WTC11 (cell line): ENCODE results near the gene ZBTB7B. TPM values are rescaled to one million over a fixed set of nuclear protein-coding genes. Genes with fewer than 3 reads are reported as not detected.
A peak's percentile ranks its signal among the peaks of the same experiment; 100 is the strongest.

Experiments
- ATF1 ChIP-seq: sonication (generic); formaldehyde crosslinking; IDR thresholded peaks from 2 replicates; pipeline ENCODE4 v1.8.1; 2023; ENCODE audit warnings: mild to moderate bottlenecking, moderate library complexity, missing genetic modification reagents
- CDX4 ChIP-seq: fragments of 250-450 bp; sonication (Bioruptor Pico); IDR thresholded peaks from 2 replicates; pipeline ENCODE4 v1.9.0; 2021; ENCODE audit warnings: moderate library complexity, mild to moderate bottlenecking, inconsistent platforms, borderline replicate concordance
- E2F5 ChIP-seq: sonication (generic); formaldehyde crosslinking; IDR thresholded peaks from 2 replicates; pipeline ENCODE4 v1.8.1; 2022; ENCODE audit warnings: mild to moderate bottlenecking, moderate library complexity, missing genetic modification reagents
- ERG ChIP-seq: fragments of 250-450 bp; sonication (Bioruptor Pico); IDR thresholded peaks from 2 replicates; pipeline ENCODE4 v1.8.0; 2021; ENCODE audit warnings: mild to moderate bottlenecking
- ETV6 ChIP-seq: sonication (generic); formaldehyde crosslinking; IDR thresholded peaks from 2 replicates; pipeline ENCODE4 v1.8.1; 2022; ENCODE audit warnings: mild to moderate bottlenecking, missing genetic modification reagents
- FOXK1 ChIP-seq: sonication (generic); formaldehyde crosslinking; IDR thresholded peaks from 2 replicates; pipeline ENCODE4 v1.8.0; 2022; ENCODE audit warnings: mild to moderate bottlenecking, moderate library complexity, missing genetic modification reagents
- FOXP4 ChIP-seq: sonication (generic); formaldehyde crosslinking; IDR thresholded peaks from 2 replicates; pipeline ENCODE4 v1.8.0; 2022; ENCODE audit warnings: mild to moderate bottlenecking, missing genetic modification reagents
- GRHL2 ChIP-seq: fragments of 250-450 bp; sonication (Bioruptor Pico); IDR thresholded peaks from 2 replicates; pipeline ENCODE4 v1.8.0; 2022; ENCODE audit warnings: mild to moderate bottlenecking, moderate library complexity; ENCODE audit not compliant: insufficient replicate concordance, severe bottlenecking
- HMGA2 ChIP-seq: fragments of 250-450 bp; sonication (Bioruptor Pico); IDR thresholded peaks from 2 replicates; pipeline ENCODE4 v1.4.0; 2021; ENCODE audit warnings: mild to moderate bottlenecking, moderate library complexity
- HMGXB4 ChIP-seq: sonication (generic); formaldehyde crosslinking; IDR thresholded peaks from 2 replicates; pipeline ENCODE4 v1.8.1; 2023; ENCODE audit warnings: mild to moderate bottlenecking, moderate library complexity, missing genetic modification reagents
- IRF1 ChIP-seq: sonication (generic); formaldehyde crosslinking; IDR thresholded peaks from 2 replicates; pipeline ENCODE4 v1.8.0; 2023; ENCODE audit warnings: missing genetic modification reagents
- JAZF1 ChIP-seq: fragments of 250-450 bp; sonication (Bioruptor Pico); IDR thresholded peaks from 2 replicates; pipeline ENCODE4 v1.9.0; 2021; ENCODE audit warnings: moderate library complexity, mild to moderate bottlenecking, inconsistent platforms
- KAT7 ChIP-seq: sonication (generic); formaldehyde crosslinking; IDR thresholded peaks from 2 replicates; pipeline ENCODE4 v1.8.1; 2023; ENCODE audit warnings: missing genetic modification reagents, mild to moderate bottlenecking, borderline replicate concordance
- NFATC4 ChIP-seq: fragments of 250-450 bp; sonication (Bioruptor Pico); IDR thresholded peaks from 2 replicates; pipeline ENCODE4 v1.9.0; 2021; ENCODE audit warnings: mild to moderate bottlenecking
- NFE2L1 ChIP-seq: sonication (generic); formaldehyde crosslinking; IDR thresholded peaks from 2 replicates; pipeline ENCODE4 v1.8.1; 2023; ENCODE audit warnings: missing genetic modification reagents
- NR1H2 ChIP-seq: sonication (generic); formaldehyde crosslinking; IDR thresholded peaks from 2 replicates; pipeline ENCODE4 v1.9.0; 2021; ENCODE audit warnings: mild to moderate bottlenecking, moderate library complexity, missing genetic modification reagents
- NR2C2 ChIP-seq: sonication (generic); formaldehyde crosslinking; IDR thresholded peaks from 2 replicates; pipeline ENCODE4 v1.8.0; 2022; ENCODE audit warnings: mild to moderate bottlenecking, missing genetic modification reagents
- SMAD3 ChIP-seq: sonication (generic); formaldehyde crosslinking; IDR thresholded peaks from 2 replicates; pipeline ENCODE4 v1.8.0; 2022; ENCODE audit warnings: missing genetic modification reagents, mild to moderate bottlenecking, borderline replicate concordance
- TEAD4 ChIP-seq: sonication (generic); formaldehyde crosslinking; IDR thresholded peaks from 2 replicates; pipeline ENCODE4 v1.8.0; 2022; ENCODE audit warnings: mild to moderate bottlenecking, missing genetic modification reagents
- USF1 ChIP-seq: sonication (generic); formaldehyde crosslinking; IDR thresholded peaks from 2 replicates; pipeline ENCODE4 v1.8.0; 2022; ENCODE audit warnings: mild to moderate bottlenecking, missing genetic modification reagents
- ZMAT4 ChIP-seq: fragments of 250-450 bp; sonication (Bioruptor Pico); IDR thresholded peaks from 2 replicates; pipeline ENCODE4 v1.9.0; 2021; ENCODE audit warnings: mild to moderate bottlenecking
- ZNF138 ChIP-seq: sonication (generic); formaldehyde crosslinking; conservative IDR thresholded peaks from 2 replicates; pipeline ENCODE4 v1.8.1; 2022; ENCODE audit warnings: mild to moderate bottlenecking, moderate library complexity, missing genetic modification reagents
- ZNF232 ChIP-seq: sonication (generic); formaldehyde crosslinking; IDR thresholded peaks from 2 replicates; pipeline ENCODE4 v1.8.0; 2022; ENCODE audit warnings: mild to moderate bottlenecking, missing genetic modification reagents
- ZNF396 ChIP-seq: fragments of 250-450 bp; sonication (Bioruptor Pico); IDR thresholded peaks from 2 replicates; pipeline ENCODE4 v1.8.0; 2021; ENCODE audit warnings: mild to moderate bottlenecking, moderate library complexity, borderline replicate concordance
- ZNF416 ChIP-seq: fragments of 250-450 bp; sonication (Bioruptor Pico); IDR thresholded peaks from 2 replicates; pipeline ENCODE4 v1.9.0; 2021; ENCODE audit warnings: mild to moderate bottlenecking, inconsistent platforms
- ZNF423 ChIP-seq: fragments of 250-450 bp; sonication (Bioruptor Pico); IDR thresholded peaks from 2 replicates; pipeline ENCODE4 v2.1.2; 2022; ENCODE audit warnings: mild to moderate bottlenecking, moderate library complexity
- ZNF425 ChIP-seq: fragments of 250-450 bp; sonication (Bioruptor Pico); conservative IDR thresholded peaks from 2 replicates; pipeline ENCODE4 v1.9.0; 2021; ENCODE audit warnings: mild to moderate bottlenecking
- total RNA-seq: library from RNA; stranded (reverse); gene quantifications from 3 replicates; pipeline ENCODE4 v1.2.3, GENCODE V29; 2021

Gene ZBTB7B
- total RNA-seq, 1 experiment from 2014 or later, result 29.8 TPM

- TF ChIP-seq HMGXB4 (CRISPR knock-in tag) (no peak), NFATC4 (CRISPR knock-in tag) (no peak), NR1H2 (CRISPR knock-in tag) (no peak), ZNF232 (CRISPR knock-in tag) (0 out of 2 replicates have a peak, but pooled peaks have one; percentile 56), E2F5 (CRISPR knock-in tag) (peak; percentile 36; the same call in 1 of the 2 replicates), USF1 (CRISPR knock-in tag) (peak; percentile 66; the same call in 1 of the 2 replicates), ETV6 (CRISPR knock-in tag) (peak; percentile 30; the same call in 1 of the 2 replicates), CDX4 (no peak), FOXK1 (CRISPR knock-in tag) (peak; percentile 43; the same call in 1 of the 2 replicates), GRHL2 (CRISPR knock-in tag) (no peak), NR2C2 (CRISPR knock-in tag) (no peak), FOXP4 (peak; percentile 71), HMGA2 (CRISPR knock-in tag) (no peak), KAT7 (CRISPR knock-in tag) (0 out of 2 replicates have a peak, but pooled peaks have one; percentile 24), JAZF1 (no peak), ZNF423 (CRISPR knock-in tag) (no peak), NFE2L1 (peak; percentile 62; the same call in 1 of the 2 replicates), ATF1 (no peak), SMAD3 (CRISPR knock-in tag) (peak; percentile 85; the same call in 1 of the 2 replicates), IRF1 (CRISPR knock-in tag) (peak; percentile 36; the same call in 1 of the 2 replicates), ZNF396 (CRISPR knock-in tag) (no peak), ZNF416 (CRISPR knock-in tag) (no peak), ZNF425 (CRISPR knock-in tag) (no peak), TEAD4 (CRISPR knock-in tag) (no peak), ZNF138 (CRISPR knock-in tag) (no peak), ZMAT4 (CRISPR knock-in tag) (0 out of 2 replicates have a peak, but pooled peaks have one; percentile 22), ERG (CRISPR knock-in tag) (no peak)
Observed at GRCh38 chr1:154999571-155000410, 2.8 kb upstream of the ZBTB7B start (continued).
